ENCODE data around the gene MLC1. TPM values are rescaled to one million over a fixed set of nuclear protein-coding genes. Genes with fewer than 3 reads are reported as not detected.
A peak's percentile ranks its signal among the peaks of the same experiment; 100 is the strongest.

Gene MLC1
- total and polyA plus RNA-seq, 9 donors: 0.31 to 1.2 (median 0.79) TPM

GRCh38 chr22:50118557-50119168, 33.4 kb upstream of the MLC1 start:
- Histone ChIP-seq H3K27me3 (ENCODE audit: control insufficient read depth, insufficient read depth, low read length) (peaks cover 2% of the 10 kb centered on the region), H3K9me3 (replicated peaks; ENCODE audit: control insufficient read depth, low read depth, low read length) (peaks cover 5% of the 10 kb centered on the region), H3K4me3 (ENCODE audit: low read length) (no peak overlapping the region), H3K36me3 (ENCODE audit: control insufficient read depth, insufficient read depth, low read length) (no peaks in the 10 kb centered on the region), H3K27ac (ENCODE audit: low read length) (no peak overlapping the region), H3K4me1 (ENCODE audit: control insufficient read depth, insufficient read depth, low read length) (peaks cover 15% of the 10 kb centered on the region)
- DNase-seq: peak; percentile 39
- 19% methylated on average over 8 of the region's 10 CpGs for WGBS (ENCODE audit: insufficient coverage)

GRCh38 chr22:50118129-50118528, 32.9 kb upstream of the MLC1 start:
- Histone ChIP-seq H3K27me3 (ENCODE audit: control insufficient read depth, insufficient read depth, low read length) (peaks cover 2% of the 10 kb centered on the region), H3K9me3 (replicated peaks; ENCODE audit: control insufficient read depth, low read depth, low read length) (peaks cover 5% of the 10 kb centered on the region), H3K36me3 (ENCODE audit: control insufficient read depth, insufficient read depth, low read length) (no peaks in the 10 kb centered on the region), H3K27ac (ENCODE audit: low read length) (no peak overlapping the region), H3K4me3 (ENCODE audit: low read length) (no peak overlapping the region), H3K4me1 (ENCODE audit: control insufficient read depth, insufficient read depth, low read length) (peaks cover 15% of the 10 kb centered on the region)
- no peak for DNase-seq
- WGBS (ENCODE audit: insufficient coverage): 20% methylated on average over 1 of the region's 3 CpGs

GRCh38 chr22:50117168-50117762, 32.0 kb upstream of the MLC1 start:
- Histone ChIP-seq H3K4me1 (ENCODE audit: control insufficient read depth, insufficient read depth, low read length) (peaks cover 15% of the 10 kb centered on the region), H3K27ac (ENCODE audit: low read length) (no peak overlapping the region), H3K9me3 (replicated peaks; ENCODE audit: control insufficient read depth, low read depth, low read length) (peaks cover under 1% of the 10 kb centered on the region), H3K4me3 (ENCODE audit: low read length) (no peak overlapping the region), H3K27me3 (ENCODE audit: control insufficient read depth, insufficient read depth, low read length) (peaks cover 2% of the 10 kb centered on the region), H3K36me3 (ENCODE audit: control insufficient read depth, insufficient read depth, low read length) (no peaks in the 10 kb centered on the region)
- whole genome bisulfite sequencing (ENCODE audit: insufficient coverage): 82% methylated on average over 17 of the region's 19 CpGs
- no peak for DNase-seq

GRCh38 chr22:50115693-50116092, 30.5 kb upstream of the MLC1 start:
- 60% methylated on average over 5 of the region's 10 CpGs for WGBS (ENCODE audit: insufficient coverage)
- Histone ChIP-seq H3K36me3 (ENCODE audit: control insufficient read depth, insufficient read depth, low read length) (no peaks in the 10 kb centered on the region), H3K27ac (ENCODE audit: low read length) (no peak overlapping the region), H3K4me3 (ENCODE audit: low read length) (no peak overlapping the region), H3K9me3 (replicated peaks; ENCODE audit: control insufficient read depth, low read depth, low read length) (no peaks in the 10 kb centered on the region), H3K4me1 (ENCODE audit: control insufficient read depth, insufficient read depth, low read length) (peaks cover 17% of the 10 kb centered on the region), H3K27me3 (ENCODE audit: control insufficient read depth, insufficient read depth, low read length) (no peaks in the 10 kb centered on the region)
- DNase-seq: peak; percentile 23

GRCh38 chr22:50114221-50115021, 29.2 kb upstream of the MLC1 start:
- Histone ChIP-seq H3K27ac (ENCODE audit: low read length) (no peak overlapping the region), H3K27me3 (ENCODE audit: control insufficient read depth, insufficient read depth, low read length) (no peaks in the 10 kb centered on the region), H3K4me1 (ENCODE audit: control insufficient read depth, insufficient read depth, low read length) (peaks cover 9% of the 10 kb centered on the region), H3K36me3 (ENCODE audit: control insufficient read depth, insufficient read depth, low read length) (no peaks in the 10 kb centered on the region), H3K9me3 (replicated peaks; ENCODE audit: control insufficient read depth, low read depth, low read length) (no peaks in the 10 kb centered on the region), H3K4me3 (ENCODE audit: low read length) (no peak overlapping the region)
- WGBS (ENCODE audit: insufficient coverage): 39% methylated on average over 15 of the region's 19 CpGs
- DNase-seq: peak; percentile 37

GRCh38 chr22:50112151-50113118, 27.2 kb upstream of the MLC1 start:
- Histone ChIP-seq H3K27ac (ENCODE audit: low read length) (peak overlapping the region; percentile 20), H3K9me3 (replicated peaks; ENCODE audit: control insufficient read depth, low read depth, low read length) (no peaks in the 10 kb centered on the region), H3K4me1 (ENCODE audit: control insufficient read depth, insufficient read depth, low read length) (peaks cover 4% of the 10 kb centered on the region), H3K27me3 (ENCODE audit: control insufficient read depth, insufficient read depth, low read length) (no peaks in the 10 kb centered on the region), H3K4me3 (ENCODE audit: low read length) (no peak overlapping the region), H3K36me3 (ENCODE audit: control insufficient read depth, insufficient read depth, low read length) (no peaks in the 10 kb centered on the region)
- DNase-seq: peak; percentile 42
- 63% methylated on average over 22 of the region's 28 CpGs for WGBS (ENCODE audit: insufficient coverage)

GRCh38 chr22:50111056-50111455, 25.8 kb upstream of the MLC1 start:
- no peaks in the 10 kb centered on the region for H3K9me3 ChIP-seq (replicated peaks; ENCODE audit: control insufficient read depth, low read depth, low read length)
- H3K27me3 ChIP-seq (ENCODE audit: control insufficient read depth, insufficient read depth, low read length): no peaks in the 10 kb centered on the region
- no peak for DNase-seq
- no peak overlapping the region for H3K4me3 ChIP-seq (ENCODE audit: low read length)
- no peak overlapping the region for H3K27ac ChIP-seq (ENCODE audit: low read length)
- H3K36me3 ChIP-seq (ENCODE audit: control insufficient read depth, insufficient read depth, low read length): no peaks in the 10 kb centered on the region
- 86% methylated on average over 1 of the region's 1 CpG for WGBS (ENCODE audit: insufficient coverage)
- H3K4me1 ChIP-seq (ENCODE audit: control insufficient read depth, insufficient read depth, low read length): peaks cover 4% of the 10 kb centered on the region

GRCh38 chr22:50107529-50107928, 22.3 kb upstream of the MLC1 start:
- Histone ChIP-seq H3K27ac (ENCODE audit: low read length) (no peak overlapping the region), H3K36me3 (ENCODE audit: control insufficient read depth, insufficient read depth, low read length) (no peaks in the 10 kb centered on the region), H3K4me1 (ENCODE audit: control insufficient read depth, insufficient read depth, low read length) (peaks cover 2% of the 10 kb centered on the region), H3K27me3 (ENCODE audit: control insufficient read depth, insufficient read depth, low read length) (no peaks in the 10 kb centered on the region), H3K9me3 (replicated peaks; ENCODE audit: control insufficient read depth, low read depth, low read length) (no peaks in the 10 kb centered on the region), H3K4me3 (ENCODE audit: low read length) (no peak overlapping the region)
- WGBS (ENCODE audit: insufficient coverage): 75% methylated on average over 9 of the region's 9 CpGs
- DNase-seq: no peak

- no peaks in the 10 kb centered on the region for H3K27me3 ChIP-seq (ENCODE audit: control insufficient read depth, insufficient read depth, low read length)
- WGBS (ENCODE audit: insufficient coverage): 51% methylated on average over 6 of the region's 9 CpGs
- H3K36me3 ChIP-seq (ENCODE audit: control insufficient read depth, insufficient read depth, low read length): no peaks in the 10 kb centered on the region
- no peaks in the 10 kb centered on the region for H3K9me3 ChIP-seq (replicated peaks; ENCODE audit: control insufficient read depth, low read depth, low read length)
- H3K27ac ChIP-seq (ENCODE audit: low read length): no peak overlapping the region
- H3K4me1 ChIP-seq (ENCODE audit: control insufficient read depth, insufficient read depth, low read length): no peaks in the 10 kb centered on the region
- no peak overlapping the region for H3K4me3 ChIP-seq (ENCODE audit: low read length)
- peak; percentile 88 for DNase-seq
Observed at GRCh38 chr22:50105208-50106100, 20.2 kb upstream of the MLC1 start.
